ENCODE data around the gene CHRM5. TPM values are rescaled to one million over a fixed set of nuclear protein-coding genes. Genes with fewer than 3 reads are reported as not detected.

Gene CHRM5
- total and polyA plus RNA-seq, 4 donors: not detected

DNA sequence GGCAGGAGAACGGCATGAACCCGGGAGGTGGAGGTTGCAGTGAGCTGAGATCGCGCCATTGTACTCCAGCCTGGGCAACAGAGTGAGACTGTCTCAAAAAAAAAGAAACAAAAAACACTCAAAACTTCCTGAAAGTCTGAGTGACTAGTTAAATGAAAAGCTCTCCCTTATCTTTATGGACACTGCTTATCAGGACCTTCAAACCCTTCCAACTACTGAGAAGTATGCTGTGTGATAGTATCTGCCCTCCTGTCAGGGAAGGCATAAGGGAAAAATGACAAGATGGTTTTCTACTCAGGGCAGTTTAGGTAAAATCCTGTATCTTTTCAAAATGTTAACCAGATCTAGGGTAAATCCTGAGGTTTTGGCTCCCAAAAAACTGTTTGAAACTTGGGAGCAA, 111.6 kb downstream of the CHRM5 start:
- Histone ChIP-seq H3K4me1 (ENCODE audit: control insufficient read depth in 1 of 2, insufficient read depth in 2 of 2, low read length in 2 of 2) (no peaks in the 10 kb centered on the region), H3K27me3 (ENCODE audit: control insufficient read depth in 1 of 2, insufficient read depth in 2 of 2, low read length in 1 of 2) (no peaks in the 10 kb centered on the region), H3K36me3 (ENCODE audit: control insufficient read depth in 1 of 2, insufficient read depth in 2 of 2, low read length in 1 of 2) (no peaks in the 10 kb centered on the region), H3K27ac (ENCODE audit: low read depth in 1 of 2, low read length in 2 of 2) (no peak overlapping the region), H3K4me3 (ENCODE audit: low read length in 2 of 2) (no peak overlapping the region), H3K9me3 (ENCODE audit: control insufficient read depth, low read length) (no peaks in the 10 kb centered on the region)
- 87 to 96% methylated on average over 4 of the region's 4 CpGs for WGBS, 2 donors
- intact Hi-C loops (cut with DNase I): no loop called here
- ATAC-seq (ENCODE audit: low FRiP score) (no peak), DNase-seq (no peak)

DNA sequence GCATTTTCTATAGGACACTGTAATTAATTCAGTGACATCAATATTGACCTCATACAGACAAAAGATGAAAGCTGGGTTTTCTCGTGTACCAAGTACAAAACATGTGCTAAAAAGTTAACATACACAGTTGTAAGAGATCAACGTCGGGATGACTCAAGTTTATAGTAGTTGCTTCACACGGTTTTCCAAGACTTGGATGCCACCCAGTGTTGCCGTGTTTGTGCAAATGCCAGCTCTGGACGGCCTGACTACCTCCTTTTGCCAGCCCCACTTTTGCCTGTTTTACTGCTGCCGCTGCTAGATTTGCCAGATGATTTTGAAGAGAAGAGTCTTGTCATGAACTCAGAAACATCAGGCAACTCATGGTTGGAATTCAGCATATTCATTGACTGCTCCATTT, 115.8 kb downstream of the CHRM5 start:
- Histone ChIP-seq H3K4me1 (ENCODE audit: control insufficient read depth in 1 of 2, insufficient read depth in 2 of 2, low read length in 2 of 2) (no peaks in the 10 kb centered on the region), H3K36me3 (ENCODE audit: control insufficient read depth in 1 of 2, insufficient read depth in 2 of 2, low read length in 1 of 2) (peaks cover 0 to 5% of the 10 kb centered on the region in 2 donors), H3K9me3 (ENCODE audit: control insufficient read depth, low read length) (no peaks in the 10 kb centered on the region), H3K27me3 (ENCODE audit: control insufficient read depth in 1 of 2, insufficient read depth in 2 of 2, low read length in 1 of 2) (no peaks in the 10 kb centered on the region), H3K27ac (ENCODE audit: low read depth in 1 of 2, low read length in 2 of 2) (no peak overlapping the region), H3K4me3 (ENCODE audit: low read length in 2 of 2) (no peak overlapping the region)
- ATAC-seq (ENCODE audit: low FRiP score): no peak
- WGBS, 2 donors: 15 to 19% methylated on average over 7 of the region's 7 CpGs
- no peak for DNase-seq
- intact Hi-C loops (cut with DNase I): no loop called here

DNA sequence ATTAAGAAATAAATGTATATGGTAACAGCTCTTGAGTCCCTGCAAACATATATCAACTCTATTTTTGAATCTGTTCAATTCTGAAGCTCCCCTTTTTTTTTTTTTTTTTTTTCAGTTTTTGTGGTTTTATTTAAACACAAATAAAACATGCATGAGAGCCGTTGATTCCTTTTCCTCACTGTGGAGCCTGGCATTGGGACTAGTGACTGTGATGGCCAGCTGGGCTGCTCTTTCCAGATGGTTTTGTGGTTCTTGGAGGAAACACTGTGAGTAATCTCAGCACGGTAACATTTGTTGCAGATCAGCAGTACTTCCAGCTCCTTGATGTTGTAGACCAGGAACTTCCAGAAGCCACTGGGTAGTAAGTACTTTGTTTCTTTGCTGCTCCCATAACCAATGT, 117.4 kb downstream of the CHRM5 start:
- H3K27me3 ChIP-seq (ENCODE audit: control insufficient read depth in 1 of 2, insufficient read depth in 2 of 2, low read length in 1 of 2): no peaks in the 10 kb centered on the region
- ATAC-seq (ENCODE audit: low FRiP score): no peak
- peaks cover 0 to 5% of the 10 kb centered on the region in 2 donors for H3K36me3 ChIP-seq (ENCODE audit: control insufficient read depth in 1 of 2, insufficient read depth in 2 of 2, low read length in 1 of 2)
- intact Hi-C loops (cut with DNase I): no loop called here
- H3K4me3 ChIP-seq (ENCODE audit: low read length in 2 of 2): no peak overlapping the region
- WGBS, 2 donors: 49 to 56% methylated on average over 2 of the region's 2 CpGs
- H3K27ac ChIP-seq (ENCODE audit: low read depth in 1 of 2, low read length in 2 of 2): no peak overlapping the region
- H3K4me1 ChIP-seq (ENCODE audit: control insufficient read depth in 1 of 2, insufficient read depth in 2 of 2, low read length in 2 of 2): no peaks in the 10 kb centered on the region
- no peak for DNase-seq
- H3K9me3 ChIP-seq (ENCODE audit: control insufficient read depth, low read length): no peaks in the 10 kb centered on the region

DNA sequence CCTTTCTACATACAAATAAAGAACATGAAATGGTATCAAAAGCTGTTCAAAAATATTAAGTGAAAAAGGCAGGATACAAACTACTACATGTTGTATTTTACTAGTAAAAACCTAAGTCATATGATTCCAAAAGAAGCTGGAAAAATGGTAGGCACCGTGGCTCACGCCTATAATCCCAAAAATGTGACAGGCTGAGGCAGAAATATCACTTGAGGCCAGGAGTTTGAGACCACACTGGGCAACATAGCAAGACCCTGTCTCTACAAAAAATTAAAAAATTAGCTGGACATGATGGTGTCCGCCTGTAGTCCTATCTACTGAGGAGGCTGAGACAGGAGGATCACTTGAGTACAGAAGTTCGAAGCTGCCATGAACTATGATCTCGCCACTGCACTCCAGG, 131.6 kb downstream of the CHRM5 start:
- no peak overlapping the region for H3K4me3 ChIP-seq (ENCODE audit: low read length in 2 of 2)
- no peaks in the 10 kb centered on the region for H3K9me3 ChIP-seq (ENCODE audit: control insufficient read depth, low read length)
- peaks cover 0 to 2% of the 10 kb centered on the region in 2 donors for H3K4me1 ChIP-seq (ENCODE audit: control insufficient read depth in 1 of 2, insufficient read depth in 2 of 2, low read length in 2 of 2)
- H3K27me3 ChIP-seq (ENCODE audit: control insufficient read depth in 1 of 2, insufficient read depth in 2 of 2, low read length in 1 of 2): no peaks in the 10 kb centered on the region
- intact Hi-C loops (cut with DNase I): loop anchor here (5.0 to 10.0 kb wide), 3 partner anchors 38 to 265 kb away; partner anchors contain the start of genes LPCAT4 (in 2 of the 2) and KATNBL1 (in 1 of the 2)
- ATAC-seq (ENCODE audit: low FRiP score): no peak
- 90 to 94% methylated on average over 5 of the region's 5 CpGs for WGBS, 2 donors
- DNase-seq: no peak
- no peak overlapping the region for H3K27ac ChIP-seq (ENCODE audit: low read depth in 1 of 2, low read length in 2 of 2)
- no peaks in the 10 kb centered on the region for H3K36me3 ChIP-seq (ENCODE audit: control insufficient read depth in 1 of 2, insufficient read depth in 2 of 2, low read length in 1 of 2)

DNA sequence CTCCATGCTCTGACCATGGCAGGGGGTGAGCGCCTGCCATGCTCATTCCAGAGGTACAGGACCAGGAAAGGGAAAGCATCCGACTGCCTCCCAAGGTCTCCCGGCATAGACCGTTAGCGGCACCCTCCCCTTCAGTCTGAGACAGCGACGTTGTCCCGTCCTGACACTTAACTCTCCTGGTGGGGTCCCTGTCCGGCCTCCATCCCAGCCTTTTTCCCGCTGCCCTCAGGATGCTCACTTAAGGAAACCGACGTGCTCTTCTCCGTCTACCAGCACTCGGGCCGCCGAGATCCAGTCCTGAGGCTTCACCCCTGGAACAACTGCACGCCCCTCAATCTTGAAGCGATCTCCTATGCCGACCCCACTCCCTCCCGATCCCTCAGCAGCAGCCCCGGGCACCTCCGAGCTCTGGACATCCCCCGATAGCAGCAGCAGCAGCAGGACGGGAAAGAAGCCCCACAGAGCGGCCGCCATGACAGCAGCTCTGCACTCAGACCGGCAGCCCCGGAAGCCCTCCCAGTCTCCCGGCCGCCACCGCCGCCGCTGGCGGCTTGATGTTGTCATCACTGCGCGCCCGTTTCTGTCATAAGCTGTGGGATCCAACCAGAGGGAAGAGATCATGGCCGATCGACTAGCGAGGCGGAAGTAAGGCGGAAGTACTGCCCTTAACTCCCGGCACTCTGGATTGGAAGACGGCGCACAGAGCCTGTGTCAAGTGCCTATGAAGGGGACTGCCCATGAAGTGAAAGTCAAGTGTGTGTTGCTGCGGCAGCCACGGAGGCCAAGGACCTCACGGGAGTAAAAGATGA, 133.3 kb downstream of the CHRM5 start, which contains the start of the genes EMC7 and PGBD4:
TSS of gene EMC7 (minus strand) at position 497 of the 809 bp plus-strand sequence. CDS start at position 474, 23 bp downstream.
TSS of gene PGBD4 (plus strand) at position 718 of the 809 bp plus-strand sequence. CDS start 449 bp downstream, outside the sequence.
- intact Hi-C loops (cut with DNase I): loop anchor here (2.0 to 10.0 kb wide), 4 partner anchors 39 to 263 kb away; partner anchors contain the start of genes LPCAT4 (in 2 of the 2), EMC4 (in 1 of the 2) and KATNBL1 (in 1 of the 2)
- DNase-seq (peak; percentile 99 to 100), ATAC-seq (ENCODE audit: low FRiP score) (peak; percentile 100)
- 0% methylated on average over 48 of the region's 48 CpGs for WGBS, 2 donors
- peak within 1 kb of the TSS; percentile 31 to 72 for H3K27ac ChIP-seq (ENCODE audit: low read depth in 1 of 2, low read length in 2 of 2)
- peak within 1 kb of the TSS; percentile 69 to 80 for H3K4me3 ChIP-seq (ENCODE audit: low read length in 2 of 2)
- peaks cover 0 to 2% of the 10 kb centered on the region in 2 donors for H3K4me1 ChIP-seq (ENCODE audit: control insufficient read depth in 1 of 2, insufficient read depth in 2 of 2, low read length in 2 of 2)
- no peaks in the 10 kb centered on the region for H3K27me3 ChIP-seq (ENCODE audit: control insufficient read depth in 1 of 2, insufficient read depth in 2 of 2, low read length in 1 of 2)
- no peaks in the 10 kb centered on the region for H3K36me3 ChIP-seq (ENCODE audit: control insufficient read depth in 1 of 2, insufficient read depth in 2 of 2, low read length in 1 of 2)
- no peaks in the 10 kb centered on the region for H3K9me3 ChIP-seq (ENCODE audit: control insufficient read depth, low read length)

DNA sequence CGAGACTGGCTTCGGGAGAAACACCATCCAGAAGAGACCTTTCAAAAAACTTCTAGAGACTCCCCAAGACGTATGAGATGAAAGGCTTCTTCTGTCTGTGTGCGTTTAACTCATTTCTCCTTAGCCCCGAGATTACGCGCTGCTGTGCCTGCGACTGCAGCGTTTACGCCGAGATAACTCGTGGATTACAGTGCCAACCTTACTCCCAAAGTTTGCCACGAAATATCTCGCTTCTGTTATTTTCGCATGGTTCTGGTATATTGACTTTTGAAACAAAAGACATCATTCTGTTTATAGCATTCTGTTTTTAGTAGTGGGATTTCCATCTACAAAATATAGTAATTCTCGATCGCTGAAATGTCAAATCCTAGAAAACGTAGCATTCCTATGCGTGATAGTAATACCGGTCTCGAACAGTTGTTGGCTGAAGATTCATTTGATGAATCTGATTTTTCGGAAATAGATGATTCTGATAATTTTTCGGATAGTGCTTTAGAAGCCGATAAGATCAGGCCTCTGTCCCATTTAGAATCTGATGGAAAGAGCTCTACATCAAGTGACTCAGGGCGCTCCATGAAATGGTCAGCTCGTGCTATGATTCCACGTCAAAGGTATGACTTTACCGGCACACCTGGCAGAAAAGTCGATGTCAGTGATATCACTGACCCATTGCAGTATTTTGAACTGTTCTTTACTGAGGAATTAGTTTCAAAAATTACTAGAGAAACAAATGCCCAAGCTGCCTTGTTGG, 134.1 kb downstream of the CHRM5 start:
- H3K36me3 ChIP-seq (ENCODE audit: control insufficient read depth in 1 of 2, insufficient read depth in 2 of 2, low read length in 1 of 2): no peaks in the 10 kb centered on the region
- 18 to 20% methylated on average over 29 of the region's 29 CpGs for WGBS, 2 donors
- no peaks in the 10 kb centered on the region for H3K9me3 ChIP-seq (ENCODE audit: control insufficient read depth, low read length)
- no peak for ATAC-seq (ENCODE audit: low FRiP score)
- no peak for DNase-seq
- H3K4me3 ChIP-seq (ENCODE audit: low read length in 2 of 2): peak overlapping the region; percentile 69 to 80
- peak overlapping the region in 1 of 2 donors; percentile 72 for H3K27ac ChIP-seq (ENCODE audit: low read depth in 1 of 2, low read length in 2 of 2)
- intact Hi-C loops (cut with DNase I): loop anchor here (2.0 to 10.0 kb wide), 4 partner anchors 40 to 262 kb away; partner anchors contain the start of genes LPCAT4 (in 2 of the 2), EMC4 (in 1 of the 2) and KATNBL1 (in 1 of the 2)
- no peaks in the 10 kb centered on the region for H3K27me3 ChIP-seq (ENCODE audit: control insufficient read depth in 1 of 2, insufficient read depth in 2 of 2, low read length in 1 of 2)
- peaks cover 0 to 2% of the 10 kb centered on the region in 2 donors for H3K4me1 ChIP-seq (ENCODE audit: control insufficient read depth in 1 of 2, insufficient read depth in 2 of 2, low read length in 2 of 2)

DNA sequence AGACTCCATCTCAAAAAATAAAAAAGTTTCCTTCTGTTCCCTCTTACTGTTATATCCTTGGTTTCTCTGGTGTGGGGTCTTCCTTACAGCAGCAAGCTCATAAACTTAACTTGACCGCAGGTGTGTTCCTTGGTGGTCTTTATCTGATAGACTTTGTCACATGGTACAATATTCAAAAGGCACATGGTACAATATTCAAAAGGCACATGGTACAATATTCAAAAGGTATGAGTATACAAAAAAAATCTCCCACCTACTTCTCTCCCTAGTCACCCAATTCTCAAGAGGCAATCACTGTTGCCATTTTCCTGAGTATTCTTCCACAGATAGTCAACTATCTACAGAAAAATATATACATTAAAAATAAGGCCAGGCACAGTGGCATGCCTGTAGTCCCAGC, 138.1 kb downstream of the CHRM5 start:
- no peaks in the 10 kb centered on the region for H3K4me1 ChIP-seq (ENCODE audit: control insufficient read depth in 1 of 2, insufficient read depth in 2 of 2, low read length in 2 of 2)
- intact Hi-C loops (cut with DNase I): loop anchor here (10.0 kb wide), 1 partner anchor 258 kb away; the partner anchor contains the start of gene LPCAT4 (in 2 of the 2)
- WGBS, 2 donors: 97 to 100% methylated on average over 1 of the region's 1 CpG
- no peaks in the 10 kb centered on the region for H3K9me3 ChIP-seq (ENCODE audit: control insufficient read depth, low read length)
- H3K4me3 ChIP-seq (ENCODE audit: low read length in 2 of 2): no peak overlapping the region
- no peak overlapping the region for H3K27ac ChIP-seq (ENCODE audit: low read depth in 1 of 2, low read length in 2 of 2)
- ATAC-seq (ENCODE audit: low FRiP score) (no peak), DNase-seq (no peak)
- no peaks in the 10 kb centered on the region for H3K36me3 ChIP-seq (ENCODE audit: control insufficient read depth in 1 of 2, insufficient read depth in 2 of 2, low read length in 1 of 2)
- H3K27me3 ChIP-seq (ENCODE audit: control insufficient read depth in 1 of 2, insufficient read depth in 2 of 2, low read length in 1 of 2): no peaks in the 10 kb centered on the region

DNA sequence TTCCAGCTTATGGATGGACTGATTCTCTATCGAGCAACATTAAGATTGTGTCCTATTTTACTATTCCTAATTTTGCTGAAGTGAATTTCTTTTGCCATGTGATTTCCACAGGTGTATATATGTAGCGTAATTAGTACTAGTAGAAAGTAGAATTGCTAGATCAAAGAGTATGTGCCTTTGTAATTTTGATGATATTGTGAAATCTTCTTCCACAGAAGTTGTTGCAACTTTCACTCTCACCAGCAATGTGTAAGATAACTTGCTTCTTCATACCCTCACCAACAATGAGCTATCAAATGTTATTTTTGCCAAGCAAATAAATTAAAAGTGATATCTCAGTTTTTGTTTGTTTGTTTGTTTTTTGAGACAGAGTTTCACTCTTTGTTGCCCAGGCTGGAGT, 139.0 kb downstream of the CHRM5 start:
- H3K27ac ChIP-seq (ENCODE audit: low read depth in 1 of 2, low read length in 2 of 2): no peak overlapping the region
- ATAC-seq (ENCODE audit: low FRiP score) (no peak), DNase-seq (no peak)
- H3K4me1 ChIP-seq (ENCODE audit: control insufficient read depth in 1 of 2, insufficient read depth in 2 of 2, low read length in 2 of 2): no peaks in the 10 kb centered on the region
- H3K36me3 ChIP-seq (ENCODE audit: control insufficient read depth in 1 of 2, insufficient read depth in 2 of 2, low read length in 1 of 2): no peaks in the 10 kb centered on the region
- no peak overlapping the region for H3K4me3 ChIP-seq (ENCODE audit: low read length in 2 of 2)
- 86 to 92% methylated on average over 2 of the region's 2 CpGs for WGBS, 2 donors
- intact Hi-C loops (cut with DNase I): loop anchor here (10.0 kb wide), 1 partner anchor 257 kb away; the partner anchor contains the start of gene LPCAT4 (in 2 of the 2)
- no peaks in the 10 kb centered on the region for H3K9me3 ChIP-seq (ENCODE audit: control insufficient read depth, low read length)
- no peaks in the 10 kb centered on the region for H3K27me3 ChIP-seq (ENCODE audit: control insufficient read depth in 1 of 2, insufficient read depth in 2 of 2, low read length in 1 of 2)
